Breast epithelium (tissue), 4 donors: ENCODE data around the gene MYH7. TPM values are rescaled to one million over a fixed set of nuclear protein-coding genes. Genes with fewer than 3 reads are reported as not detected.
"Not testable (repeated sequence)": the region's sequence is repeated elsewhere in the genome, so short reads cannot be mapped to it uniquely, and the experiment has no call there.

Experiments used
- DNase-seq, 2 donors: peaks; one replicate each; pipeline ENCODE4 v3.0.0-alpha.2; 2019; ENCODE audit warnings: low spot score in 2 of 2
- H3K27ac ChIP-seq, 2 donors: fragments of 200-600 bp; sonication (generic) in 1 of 2; one replicate each; pipeline ENCODE4 v1.5.1; 2016 to 2019; ENCODE audit warnings: mild to moderate bottlenecking in 1 of 2
- H3K27me3 ChIP-seq, 2 donors: fragments of 200-600 bp; sonication (generic) in 1 of 2; one replicate each; pipeline versions ENCODE4 v1.5.1 to v1.6.0; 2017 to 2019; ENCODE audit warnings: control low read depth in 1 of 2, mild to moderate bottlenecking in 1 of 2
- H3K36me3 ChIP-seq: fragments of 200-600 bp; one replicate; pipeline ENCODE4 v1.5.1; 2019
- H3K4me1 ChIP-seq, 2 donors: fragments of 200-600 bp; sonication (generic); one replicate each; pipeline ENCODE4 v1.5.1; 2016 to 2019; ENCODE audit warnings: control low read depth in 1 of 2
- H3K4me3 ChIP-seq, 3 donors: fragments of 200-600 bp; sonication (generic); 1 replicate in 2 of 3; 2 replicates in 1 of 3; pipeline ENCODE4 v1.5.1; 2016 to 2019; ENCODE audit warnings: mild to moderate bottlenecking in 3 of 3, moderate library complexity in 2 of 3
- H3K9me3 ChIP-seq, 2 donors: fragments of 200-600 bp; sonication (generic) in 1 of 2; one replicate each; pipeline ENCODE4 v1.5.1; 2016 to 2019; ENCODE audit warnings: control low read depth in 1 of 2
- CTCF ChIP-seq, 3 donors: fragments of 450-650 bp; IDR thresholded peaks; one replicate each; pipeline ENCODE4 v1.5.1; 2016 to 2017; ENCODE audit warnings: antibody characterized with exemption in 3 of 3, mild to moderate bottlenecking in 3 of 3, moderate library complexity in 3 of 3
- POLR2A ChIP-seq: fragments of 450-650 bp; IDR thresholded peaks from one replicate; pipeline ENCODE4 v1.6.1; 2016; ENCODE audit warnings: antibody characterized with exemption, mild to moderate bottlenecking, moderate library complexity
- POLR2AphosphoS5 ChIP-seq, 3 donors: sonication (generic); formaldehyde crosslinking; IDR thresholded peaks; one replicate each; pipeline ENCODE4 v1.6.1; 2017; ENCODE audit warnings: antibody characterized with exemption in 3 of 3
- intact Hi-C: fragments of 100-400 bp; cut with DNase I; formaldehyde crosslinking; loops from one replicate; pipeline ENCODE4 v1.15.1; 2023; ENCODE audit warnings: low total_unique reads
- total RNA-seq, 3 donors: library from RNA; depleted of rRNA; stranded (reverse); fragments of >200 nt; gene quantifications; one replicate each; pipeline ENCODE4 v1.1.0, GENCODE V29; 2016

MYH7 gene
- total RNA-seq, 3 donors from 2014 or later: not detected

DNA sequence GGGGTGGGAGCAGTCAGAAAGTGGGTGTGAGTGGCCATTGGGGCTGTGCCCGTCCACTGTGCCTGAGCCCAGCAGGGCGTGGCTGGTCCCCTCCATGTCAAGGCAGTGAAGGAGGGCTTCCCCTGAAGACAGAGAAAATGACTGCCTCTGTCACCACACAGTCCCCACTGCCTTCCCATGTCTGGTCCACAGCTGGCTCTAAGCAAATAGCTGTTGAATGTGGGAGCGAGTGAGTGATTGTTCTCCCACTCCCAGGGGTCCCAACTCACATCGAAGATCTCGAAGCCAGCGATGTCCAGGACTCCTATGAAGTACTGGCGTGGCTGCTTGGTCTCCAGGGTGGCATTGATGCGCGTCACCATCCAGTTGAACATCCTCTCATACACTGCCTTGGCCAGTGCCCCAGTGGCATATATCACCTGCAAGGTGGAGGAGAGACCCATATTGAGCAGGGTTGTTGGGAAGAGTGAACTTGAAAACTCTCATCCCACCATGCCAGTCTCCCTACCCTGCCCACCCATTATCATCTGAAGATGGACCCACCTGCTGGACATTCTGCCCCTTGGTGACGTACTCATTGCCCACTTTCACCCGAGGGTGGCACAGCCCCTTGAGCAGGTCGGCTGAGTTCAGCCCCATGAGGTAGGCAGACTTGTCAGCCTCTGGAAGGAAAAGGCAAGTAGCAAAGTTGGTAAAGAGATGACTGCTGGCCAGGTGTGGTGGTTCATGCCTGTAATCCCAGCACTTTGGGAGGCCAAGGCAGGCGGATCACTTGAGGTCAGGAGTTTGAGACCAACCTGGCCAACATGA lies 6.6 kb downstream of the MYH7 start:
- intact Hi-C loops: no loop called here
- Histone ChIP-seq H3K27me3 (no peaks in the 10 kb centered on the region), H3K27ac (no peak overlapping the region), H3K9me3 (no peaks in the 10 kb centered on the region), H3K4me3 (no peak overlapping the region), H3K4me1 (no peaks in the 10 kb centered on the region), H3K36me3 (no peaks in the 10 kb centered on the region)
- TF ChIP-seq POLR2A (no peak), POLR2AphosphoS5 (IDR thresholded peaks at IDR 0.05) (no peak), CTCF (IDR thresholded peaks at IDR 0.05) (no peak)
- peak in 1 of 2 donors; percentile 15 for DNase-seq

- H3K27me3 ChIP-seq, H3K27ac ChIP-seq, H3K36me3 ChIP-seq, H3K4me1 ChIP-seq, intact Hi-C loops, DNase-seq, H3K9me3 ChIP-seq, H3K4me3 ChIP-seq: not testable (repeated sequence)
Observed at GRCh38 chr14:23425798-23426197, 9.7 kb downstream of the MYH7 start.

GRCh38 chr14:23425169-23425568 lies 10.3 kb downstream of the MYH7 start:
- Histone ChIP-seq H3K36me3 (no peaks in the 10 kb centered on the region), H3K4me3 (no peak overlapping the region), H3K27me3 (no peaks in the 10 kb centered on the region), H3K9me3 (no peaks in the 10 kb centered on the region), H3K27ac (no peak overlapping the region), H3K4me1 (no peaks in the 10 kb centered on the region)
- no peak for DNase-seq
- intact Hi-C loops: no loop called here
- no peak for TF ChIP-seq POLR2A
- no peak for TF ChIP-seq POLR2AphosphoS5 (IDR thresholded peaks at IDR 0.05)
- TF ChIP-seq CTCF (IDR thresholded peaks at IDR 0.05): no peak

DNA sequence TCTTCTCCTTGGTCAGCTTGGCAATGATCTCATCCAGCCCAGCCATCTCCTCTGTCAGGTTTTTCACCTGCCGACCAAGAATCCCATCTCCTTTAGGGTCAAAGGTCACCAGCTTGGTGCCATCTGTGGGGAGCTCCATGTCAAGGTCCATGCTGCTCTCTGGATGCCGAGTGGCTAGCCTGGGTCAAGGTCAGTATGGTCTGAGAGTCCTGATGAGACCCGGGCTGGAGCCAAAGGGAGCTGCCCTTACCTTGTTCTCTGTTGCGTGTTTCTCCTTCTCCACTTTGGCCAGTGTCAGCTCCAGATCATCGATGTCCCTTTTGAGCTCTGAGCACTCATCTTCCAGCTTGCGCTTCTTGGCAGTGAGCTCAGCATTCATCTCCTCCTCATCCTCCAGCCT lies 11.8 kb downstream of the MYH7 start:
- no peak for DNase-seq
- Histone ChIP-seq H3K9me3 (no peaks in the 10 kb centered on the region), H3K36me3 (no peaks in the 10 kb centered on the region), H3K4me3 (no peak overlapping the region), H3K4me1 (no peaks in the 10 kb centered on the region), H3K27ac (no peak overlapping the region), H3K27me3 (no peaks in the 10 kb centered on the region)
- no peak for TF ChIP-seq POLR2A
- no peak for TF ChIP-seq CTCF (IDR thresholded peaks at IDR 0.05)
- no peak for TF ChIP-seq POLR2AphosphoS5 (IDR thresholded peaks at IDR 0.05)
- intact Hi-C loops: no loop called here

DNA sequence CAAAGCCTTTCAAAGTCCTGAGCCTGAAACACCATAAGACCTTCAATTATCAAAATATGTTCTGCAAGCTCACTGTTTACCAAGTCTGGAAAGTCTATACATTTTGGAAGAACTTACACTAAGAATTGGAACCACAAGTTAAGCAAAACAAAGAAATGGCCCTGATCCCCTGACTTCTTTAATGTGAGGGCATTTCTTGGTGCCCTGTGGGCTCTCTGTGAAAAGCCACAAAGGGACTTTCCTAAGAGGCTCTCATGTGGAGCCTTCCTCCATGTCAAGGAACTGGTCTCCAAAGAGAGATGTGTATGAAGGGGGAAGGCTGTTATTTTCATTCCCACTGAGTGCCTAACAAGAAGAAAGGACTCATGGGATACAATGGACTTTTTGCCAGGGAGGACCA lies 13.9 kb downstream of the MYH7 start:
- Histone ChIP-seq H3K27me3 (no peaks in the 10 kb centered on the region), H3K36me3 (no peaks in the 10 kb centered on the region), H3K4me3 (no peak overlapping the region), H3K9me3 (no peaks in the 10 kb centered on the region), H3K4me1 (no peaks in the 10 kb centered on the region), H3K27ac (no peak overlapping the region)
- intact Hi-C loops: no loop called here
- no peak for TF ChIP-seq POLR2AphosphoS5 (IDR thresholded peaks at IDR 0.05)
- no peak for TF ChIP-seq POLR2A
- TF ChIP-seq CTCF (IDR thresholded peaks at IDR 0.05): no peak
- DNase-seq: no peak

GRCh38 chr14:23419646-23420045 lies 15.8 kb downstream of the MYH7 start:
- H3K27me3 ChIP-seq, H3K9me3 ChIP-seq, H3K4me1 ChIP-seq, H3K36me3 ChIP-seq, H3K27ac ChIP-seq, H3K4me3 ChIP-seq, intact Hi-C loops, DNase-seq: not testable (repeated sequence)
